SW480 (cell line): ENCODE results near the gene ATP2A1.
"Not testable (repeated sequence)": the region's sequence is repeated elsewhere in the genome, so short reads cannot be mapped to it uniquely, and the experiment has no call there.

Experiments used
- DNase-seq: peaks from one replicate; pipeline ENCODE4 v3.0.0-alpha.2; 2016; ENCODE audit warnings: low spot score

ATP2A1 gene

DNA sequence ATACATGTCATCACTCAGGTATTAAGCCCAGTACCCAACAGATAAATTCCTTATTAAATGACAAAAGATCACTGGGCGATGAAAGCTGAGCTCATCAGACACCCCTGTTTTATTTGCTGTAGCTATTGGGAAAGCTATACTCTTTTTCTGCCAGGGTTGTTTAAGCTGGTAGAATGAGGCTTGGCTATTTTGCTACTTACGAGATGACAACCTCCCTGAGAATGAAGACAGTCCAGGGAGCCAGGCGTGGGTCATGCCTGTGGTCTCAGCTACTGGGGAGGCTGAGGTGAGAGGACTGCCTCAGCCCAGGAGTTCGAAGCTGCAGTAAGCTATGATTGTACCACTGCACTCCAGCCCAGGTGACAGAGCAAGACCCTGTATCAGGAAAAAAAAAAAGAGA lies 19.0 kb upstream of the ATP2A1 start:
- DNase-seq, result no peak

DNA sequence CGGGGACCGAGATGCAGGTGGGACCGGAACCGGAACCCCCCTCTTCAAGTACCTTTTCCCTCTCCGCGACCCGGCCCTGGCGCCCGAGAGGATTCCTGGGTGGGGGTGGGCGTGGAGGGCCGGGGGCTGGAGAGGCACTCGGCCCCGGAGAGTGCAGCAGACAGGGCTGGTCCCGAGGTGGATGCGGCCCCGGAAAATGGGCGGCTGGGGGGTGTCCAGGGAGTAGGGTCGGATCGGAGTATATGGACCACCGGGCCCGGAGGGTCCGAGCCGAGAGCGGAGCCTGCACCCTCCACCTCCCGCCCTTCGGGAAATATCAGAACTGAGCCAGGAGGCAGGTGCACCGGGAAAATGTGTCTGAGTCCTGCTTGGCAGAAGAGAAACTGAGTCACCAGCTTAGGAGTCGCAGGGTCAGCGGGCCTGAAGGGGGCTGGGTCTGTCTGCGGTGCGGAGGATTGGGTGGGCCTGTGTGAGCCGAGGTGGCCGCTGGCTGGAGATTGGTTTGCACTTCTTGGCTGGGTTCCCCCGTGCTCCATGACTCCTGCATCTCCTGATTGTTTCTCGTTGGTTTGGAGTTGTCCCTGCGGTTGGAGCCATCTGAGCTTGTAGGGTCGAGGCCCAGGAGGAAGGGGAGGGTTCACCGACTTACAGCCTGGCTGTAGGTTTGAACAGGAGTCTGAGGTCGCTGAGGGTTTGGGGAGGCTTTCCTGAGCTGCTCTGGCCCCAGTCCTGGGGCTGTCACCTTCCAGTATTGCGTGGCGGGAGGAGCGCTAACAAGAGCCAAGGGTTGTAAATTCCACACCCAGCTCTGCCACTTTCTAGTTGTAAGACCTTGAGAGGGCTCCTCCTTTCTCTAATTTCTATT lies 14.1 kb upstream of the ATP2A1 start:
- DNase-seq, result no peak

DNA sequence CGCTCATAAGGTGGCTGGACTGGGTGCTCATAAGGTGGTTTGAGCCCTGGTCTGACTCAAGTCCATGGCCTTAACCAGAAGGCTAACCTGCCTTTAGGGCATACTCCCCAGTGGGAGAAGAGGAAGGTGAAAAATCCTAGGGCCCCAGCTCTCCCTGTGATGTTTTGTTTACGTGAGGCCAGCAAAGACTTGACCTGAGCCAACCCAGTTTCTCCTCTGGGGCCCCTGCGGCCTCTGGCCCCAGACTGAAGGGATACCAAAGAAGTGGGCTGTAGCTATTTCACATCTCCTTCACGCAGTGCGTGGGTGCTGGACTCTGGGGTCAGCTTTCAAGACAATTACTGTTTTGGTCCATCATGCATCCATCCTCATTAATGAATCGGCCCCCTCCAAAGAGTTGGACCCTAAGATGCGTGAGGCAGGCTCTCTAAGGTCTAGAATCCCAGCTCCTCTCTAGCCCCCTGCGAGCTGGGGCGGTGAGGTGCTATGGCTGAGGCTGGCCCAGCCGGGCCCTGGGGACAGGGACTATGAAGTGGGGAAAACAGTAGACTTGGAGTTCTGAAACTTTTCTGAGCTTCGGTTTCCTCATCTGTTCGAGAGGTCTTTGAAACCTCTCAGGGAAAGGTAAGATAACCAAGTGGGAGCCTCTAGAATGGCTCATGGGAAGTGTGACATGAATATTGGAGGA lies 13.1 kb upstream of the ATP2A1 start:
- DNase-seq, result no peak

DNA sequence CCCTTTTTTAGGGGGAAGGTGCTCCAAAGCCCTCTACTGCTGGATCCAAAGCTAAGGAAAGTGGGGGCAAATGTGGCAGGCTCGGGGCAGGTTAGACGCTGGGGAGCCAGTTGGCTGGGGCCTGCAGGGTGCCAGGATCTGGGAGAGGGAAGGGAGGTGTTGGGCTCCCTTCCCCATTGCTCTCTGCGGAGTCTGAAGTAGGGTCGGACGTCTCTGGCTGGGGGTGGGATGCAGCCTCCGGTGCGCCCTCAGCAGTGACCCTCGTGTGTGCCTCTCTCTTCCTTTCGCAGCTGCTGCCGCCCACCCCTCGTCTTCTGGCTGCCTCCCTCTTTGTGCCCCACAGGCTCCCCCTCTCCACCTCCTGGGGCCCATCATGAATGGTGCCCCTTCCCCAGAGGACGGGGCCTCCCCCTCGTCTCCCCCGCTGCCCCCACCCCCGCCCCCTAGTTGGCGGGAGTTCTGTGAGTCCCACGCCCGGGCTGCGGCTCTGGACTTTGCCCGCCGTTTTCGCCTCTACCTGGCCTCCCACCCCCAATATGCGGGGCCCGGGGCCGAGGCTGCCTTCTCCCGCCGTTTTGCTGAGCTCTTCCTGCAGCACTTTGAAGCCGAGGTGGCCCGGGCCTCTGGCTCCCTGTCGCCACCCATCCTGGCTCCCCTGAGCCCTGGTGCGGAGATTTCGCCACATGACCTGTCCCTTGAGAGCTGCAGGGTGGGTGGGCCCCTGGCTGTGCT lies 12.4 kb upstream of the ATP2A1 start:
- no peak for DNase-seq

DNA sequence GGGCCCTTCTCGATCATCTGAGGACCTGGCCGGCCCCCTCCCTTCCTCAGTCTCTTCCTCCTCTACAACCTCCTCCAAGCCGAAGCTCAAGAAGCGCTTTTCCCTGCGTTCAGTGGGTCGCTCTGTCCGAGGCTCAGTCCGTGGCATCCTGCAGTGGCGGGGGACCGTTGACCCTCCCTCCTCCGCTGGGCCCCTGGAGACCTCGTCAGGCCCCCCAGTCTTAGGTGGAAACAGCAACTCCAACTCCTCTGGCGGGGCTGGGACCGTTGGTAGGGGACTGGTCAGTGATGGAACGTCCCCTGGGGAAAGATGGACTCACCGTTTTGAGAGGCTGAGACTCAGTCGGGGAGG lies 11.9 kb upstream of the ATP2A1 start:
- DNase-seq, result no peak

DNA sequence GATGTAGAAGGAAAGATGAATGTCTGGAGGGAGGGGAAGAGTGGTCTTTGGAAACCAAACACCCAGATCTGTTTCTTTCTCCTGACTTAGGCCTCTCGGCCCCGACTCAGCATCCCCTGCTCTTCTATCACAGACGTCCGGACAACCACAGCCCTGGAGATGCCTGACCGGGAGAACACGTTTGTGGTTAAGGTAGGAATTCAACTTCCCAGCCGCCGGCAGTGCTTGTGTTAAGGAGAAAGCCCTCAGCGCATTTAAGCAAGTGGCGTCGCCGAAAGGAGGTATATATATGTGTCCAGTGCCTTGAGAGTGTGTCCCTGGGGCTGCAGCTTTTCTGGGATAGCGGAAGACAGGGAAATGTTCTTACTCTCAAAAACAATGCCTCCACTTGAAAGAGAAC lies 11.0 kb upstream of the ATP2A1 start:
- DNase-seq, result no peak

DNA sequence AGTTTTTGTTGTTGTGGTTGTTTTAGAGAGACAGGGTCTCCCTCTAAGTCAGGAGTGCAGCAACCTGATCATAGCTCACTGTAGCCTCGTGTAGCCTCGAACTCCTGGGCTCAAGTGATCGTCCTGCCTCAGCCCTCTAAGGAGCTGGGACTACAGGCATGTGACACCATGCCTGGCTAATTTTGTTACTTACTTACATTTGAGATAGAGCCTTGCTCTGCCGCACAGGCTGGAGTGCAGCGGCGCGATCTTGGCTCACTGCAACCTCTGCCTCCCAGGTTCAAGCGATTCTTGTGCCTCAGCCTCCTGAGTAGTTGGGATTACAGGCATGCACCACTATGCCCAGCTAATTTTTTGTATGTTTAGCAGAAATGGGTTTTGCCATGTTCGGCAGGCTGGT lies 10.6 kb upstream of the ATP2A1 start:
- DNase-seq, result not testable (repeated sequence)

DNA sequence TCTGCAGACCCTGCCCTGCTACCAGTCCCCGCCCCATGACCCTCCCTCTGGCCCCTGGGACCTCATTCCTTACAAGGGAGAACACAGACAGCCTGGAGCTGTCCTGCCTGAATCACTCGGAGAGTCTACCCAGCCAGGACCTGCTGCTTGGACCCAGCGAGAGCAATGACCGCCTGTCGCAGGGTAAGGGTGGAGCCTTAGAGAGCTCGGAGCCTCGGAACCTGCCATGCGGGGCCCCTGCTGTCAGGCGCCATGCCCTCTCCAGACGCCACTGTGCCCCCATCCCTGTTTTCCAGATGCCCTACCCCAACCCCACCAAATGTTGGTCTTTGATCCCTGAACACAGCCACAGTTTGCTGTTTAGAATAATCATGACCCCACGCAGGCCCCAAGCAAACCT lies 9.1 kb upstream of the ATP2A1 start:
- DNase-seq, result no peak

DNA sequence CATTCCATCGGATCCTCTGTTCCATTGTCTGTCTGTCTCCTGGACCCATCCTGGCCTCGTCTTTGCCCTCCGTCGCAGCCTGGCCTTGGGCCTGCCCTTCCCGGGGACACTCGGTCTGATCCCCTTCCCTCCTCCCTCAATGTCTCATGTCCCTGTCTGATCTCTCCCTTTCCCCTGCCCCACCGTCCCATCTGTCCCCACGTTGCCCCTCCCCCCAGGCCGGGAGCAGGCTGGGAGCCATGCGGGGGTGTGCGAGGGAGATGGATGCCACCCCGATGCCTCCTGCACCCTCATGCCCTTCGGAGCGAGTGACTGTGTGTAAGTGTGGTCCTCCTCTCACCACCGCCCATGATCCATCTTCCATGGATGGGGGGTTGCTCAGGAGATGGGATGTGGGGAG lies 5.3 kb upstream of the ATP2A1 start:
- no peak for DNase-seq

DNA sequence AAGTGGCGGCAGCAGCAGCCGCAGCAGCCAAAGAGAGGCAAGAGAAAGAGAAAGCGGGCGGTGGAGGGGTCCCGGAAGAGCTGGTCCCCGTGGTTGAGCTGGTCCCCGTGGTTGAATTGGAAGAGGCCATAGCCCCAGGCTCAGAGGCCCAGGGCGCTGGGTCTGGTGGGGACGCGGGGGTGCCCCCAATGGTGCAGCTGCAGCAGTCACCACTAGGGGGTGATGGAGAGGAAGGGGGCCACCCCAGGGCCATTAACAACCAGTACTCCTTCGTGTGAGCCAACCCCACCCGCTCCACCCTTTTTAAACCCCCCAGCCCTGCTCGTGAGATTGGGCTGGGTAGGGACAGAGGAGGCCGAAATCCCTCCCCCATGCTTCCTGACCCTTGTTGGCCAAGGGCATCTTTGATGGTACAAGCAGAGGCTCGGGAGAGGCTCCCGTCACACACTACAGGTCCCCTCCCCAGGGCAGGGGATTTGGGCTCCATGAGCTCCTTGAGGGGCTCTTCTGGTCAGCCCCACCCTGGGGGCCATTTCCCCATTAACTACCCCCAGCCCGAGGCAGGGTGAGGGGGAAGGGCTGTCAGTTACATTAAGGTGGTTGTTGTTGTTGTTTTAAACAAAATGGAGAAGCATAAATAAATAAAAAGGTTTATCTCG lies 4.6 kb upstream of the ATP2A1 start:
- DNase-seq, result no peak

DNA sequence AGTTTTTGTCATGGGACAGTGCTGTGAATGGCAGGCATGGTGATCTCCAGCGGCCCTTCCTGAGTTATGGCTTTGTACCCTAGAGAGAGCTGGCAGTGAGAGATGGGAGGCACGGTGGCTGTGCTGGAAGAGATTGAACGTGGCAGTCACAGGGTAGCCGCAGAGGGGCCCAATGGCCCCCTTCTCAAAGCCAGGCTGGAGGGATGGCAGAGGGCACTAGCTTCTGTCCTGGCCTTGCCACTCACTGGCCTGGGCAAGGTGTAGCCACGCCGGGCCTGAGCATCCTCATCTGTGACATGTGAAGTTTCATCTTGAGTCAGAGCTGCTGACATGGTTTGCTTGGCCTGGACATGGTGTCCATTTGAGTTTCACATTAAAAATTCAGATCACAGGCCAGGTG lies 3.9 kb upstream of the ATP2A1 start:
- no peak for DNase-seq

DNA sequence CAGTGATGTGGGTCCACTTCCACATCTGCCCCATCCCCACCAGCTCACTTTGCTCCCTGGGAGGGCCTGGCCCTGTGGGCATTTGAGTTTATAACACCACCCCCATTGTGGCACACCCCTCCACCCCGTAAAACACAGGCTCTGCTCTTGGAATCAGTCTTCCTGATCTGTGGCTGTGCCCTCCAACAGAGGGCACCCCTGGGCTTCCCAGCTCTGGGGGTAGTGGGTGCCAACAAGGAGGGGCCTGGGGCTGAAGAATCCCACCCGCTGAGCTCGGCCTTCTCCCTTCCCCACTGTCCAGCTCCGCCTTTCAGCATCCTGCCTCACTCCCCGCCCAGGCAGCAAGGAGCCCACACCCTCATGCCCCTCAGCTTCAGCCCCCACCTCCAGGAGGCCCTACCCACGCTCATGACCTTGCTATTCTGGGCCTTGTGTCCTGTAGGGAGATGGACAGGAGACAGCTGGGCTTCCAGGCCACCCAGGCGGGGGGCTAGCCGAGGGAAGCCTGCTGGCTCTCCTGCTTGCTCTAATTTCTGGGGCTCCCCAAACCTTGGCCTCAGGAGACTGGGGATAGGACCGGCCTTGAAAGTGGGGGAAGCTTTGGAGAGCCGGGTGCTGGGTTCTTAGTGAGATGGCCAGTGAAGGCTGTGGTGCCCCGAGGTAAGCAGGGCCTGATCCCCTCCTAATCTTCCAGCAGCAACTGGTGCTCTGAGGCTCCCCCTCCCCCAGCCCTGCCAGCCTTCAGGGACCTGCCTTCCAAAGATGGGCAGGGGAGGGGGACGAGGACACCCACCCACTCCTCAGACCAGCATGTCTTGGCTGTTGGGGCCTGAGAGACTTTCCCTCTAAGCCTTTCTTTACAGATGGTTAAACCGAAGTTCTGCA lies 2.9 kb upstream of the ATP2A1 start:
- DNase-seq, result no peak

DNA sequence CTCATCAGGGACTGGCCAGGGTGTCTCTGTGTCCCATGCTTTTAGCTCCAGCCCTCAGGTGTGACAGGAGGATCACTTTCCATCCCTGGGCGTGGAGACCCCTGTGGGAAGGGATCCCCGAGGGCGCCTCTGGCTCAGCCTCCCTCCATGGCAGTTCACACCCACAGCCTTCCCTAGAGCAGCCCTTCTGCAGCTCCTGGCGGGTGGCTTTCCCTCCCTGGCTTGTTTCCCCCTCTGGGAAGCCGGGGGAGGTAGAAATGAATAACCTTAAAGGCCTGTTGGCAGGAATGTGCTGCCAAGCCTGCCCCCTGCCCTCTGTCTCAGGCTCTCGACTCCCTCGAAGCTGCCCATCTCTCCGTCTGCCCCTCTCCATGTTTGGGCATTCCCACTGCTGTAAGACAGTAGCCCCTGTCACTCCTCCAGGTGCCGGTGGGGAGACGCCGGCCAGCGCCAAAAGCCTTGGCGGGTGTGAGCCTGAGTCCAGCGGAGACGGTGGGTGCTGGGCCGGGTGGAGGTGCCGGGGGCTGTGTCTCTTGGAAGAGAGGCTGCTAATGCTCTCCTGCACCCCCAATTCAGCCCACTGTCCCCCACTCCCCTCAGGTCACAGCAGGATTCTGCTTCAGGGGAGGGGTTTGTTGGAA lies 2.1 kb upstream of the ATP2A1 start:
- no peak for DNase-seq

DNA sequence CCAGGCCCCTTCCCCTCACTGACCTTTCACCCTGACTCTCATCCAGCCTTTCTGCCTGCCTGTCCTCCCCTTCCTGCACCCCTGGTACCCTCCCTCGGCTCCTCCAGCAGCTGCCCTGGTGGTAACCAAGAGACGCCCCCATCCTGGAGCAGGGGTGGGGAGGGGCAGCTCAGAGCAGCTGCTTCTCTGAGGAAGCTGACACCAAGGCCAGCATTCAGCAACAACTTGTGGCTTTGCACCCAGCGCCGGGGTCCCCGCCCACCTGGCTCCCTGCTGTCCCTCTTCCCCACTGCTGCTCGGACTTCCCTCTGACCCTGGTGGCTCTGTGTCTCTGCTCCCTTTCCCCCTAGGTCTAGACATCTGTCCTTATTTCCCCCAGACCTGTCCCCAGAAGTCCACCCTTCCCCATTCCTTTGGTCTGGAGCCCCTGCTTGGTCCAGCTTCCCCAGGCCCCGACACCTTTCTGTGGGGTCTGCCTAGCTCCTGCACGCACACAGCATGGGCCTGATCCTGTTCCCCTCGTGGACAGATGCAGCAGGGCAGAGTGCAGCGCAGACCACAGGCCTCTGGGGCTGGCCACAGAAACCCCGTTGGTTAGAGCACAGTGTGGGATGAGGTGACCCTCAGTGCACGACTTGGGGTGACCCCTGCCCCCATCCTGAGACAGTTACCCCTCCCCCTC lies 1.2 kb upstream of the ATP2A1 start:
- DNase-seq, result no peak

DNA sequence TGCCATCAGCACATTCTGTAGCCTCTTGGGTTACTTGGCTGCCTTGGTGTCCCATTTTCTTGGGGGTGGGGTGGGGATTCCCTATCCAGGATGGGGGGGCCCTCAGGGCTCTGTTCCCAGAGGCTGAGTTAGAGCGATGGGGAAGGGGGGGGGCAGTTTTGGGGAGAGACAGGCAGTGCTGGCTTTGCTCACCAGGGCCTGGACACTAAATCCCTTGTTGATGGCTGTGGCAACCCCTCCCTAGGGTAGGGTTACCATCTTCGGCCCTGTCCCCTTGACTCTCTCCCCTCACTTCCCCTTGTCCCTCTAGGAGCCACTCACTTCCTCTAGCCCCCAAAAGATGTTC lies 660 bp upstream of the ATP2A1 start:
- DNase-seq, result no peak

DNA sequence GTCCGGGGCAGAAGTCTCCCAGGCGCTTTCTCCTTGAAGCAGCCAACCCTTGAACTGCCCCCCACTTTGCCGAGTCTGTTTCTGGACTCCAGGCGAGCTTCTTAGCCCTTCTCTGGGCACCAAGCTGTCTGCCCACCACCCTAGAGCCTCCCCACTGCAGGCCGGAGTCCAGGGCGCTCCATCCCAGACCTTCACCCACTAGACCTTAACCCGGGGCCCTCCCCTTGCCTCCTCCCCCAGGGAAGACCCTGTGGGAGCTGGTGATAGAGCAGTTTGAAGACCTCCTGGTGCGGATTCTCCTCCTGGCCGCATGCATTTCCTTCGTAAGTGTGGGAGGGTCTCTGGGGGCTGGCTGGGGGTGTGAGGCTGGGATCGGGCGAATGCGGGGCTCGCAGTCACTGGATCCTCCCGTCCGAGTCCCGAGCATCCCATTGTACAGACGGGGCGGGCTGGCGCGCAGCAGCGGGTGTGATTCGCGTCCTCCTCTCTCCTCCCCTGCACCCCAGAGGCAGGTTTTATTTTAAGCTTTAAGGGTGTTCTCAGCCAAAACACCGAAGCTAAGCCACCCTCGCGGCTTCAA lies 1.1 kb downstream of the ATP2A1 start:
- no peak for DNase-seq

DNA sequence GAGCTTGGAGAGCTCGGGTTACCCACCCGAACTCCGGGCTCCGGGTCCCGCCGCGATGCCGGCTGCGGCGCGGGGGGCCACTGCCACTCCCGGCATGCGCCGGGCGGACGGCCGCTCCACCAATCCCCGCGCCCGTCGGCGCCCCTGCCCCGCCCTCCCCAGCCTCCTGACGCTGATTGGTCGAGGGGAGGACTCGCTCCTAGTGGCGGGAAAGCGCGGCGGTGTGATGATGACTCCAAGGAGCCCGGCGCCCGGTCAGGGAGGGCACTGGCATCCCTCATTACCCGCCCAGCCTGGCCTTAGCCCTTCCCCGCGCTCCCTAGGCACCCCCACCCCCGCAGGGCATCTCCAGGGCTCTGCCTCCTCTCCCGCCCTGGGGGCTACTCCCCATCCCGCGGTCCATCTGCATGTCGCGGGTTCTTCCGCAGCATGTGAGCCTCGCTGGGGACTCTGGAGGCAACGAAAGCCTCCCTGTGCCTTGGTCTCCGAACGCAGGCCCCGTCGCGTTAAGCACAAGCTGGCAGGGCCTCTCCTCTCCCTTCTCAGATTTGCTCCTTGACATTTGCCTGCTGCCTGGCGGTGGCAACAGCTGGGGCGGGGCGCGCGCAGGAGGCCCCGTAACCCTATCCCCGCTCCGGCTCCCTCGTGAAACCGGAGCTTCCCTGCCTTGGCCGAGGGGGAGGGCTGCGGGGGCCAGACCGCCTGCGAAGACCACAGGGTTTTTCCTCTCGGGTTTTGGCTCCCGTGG lies 1.7 kb downstream of the ATP2A1 start:
- peak; percentile 74 for DNase-seq

DNA sequence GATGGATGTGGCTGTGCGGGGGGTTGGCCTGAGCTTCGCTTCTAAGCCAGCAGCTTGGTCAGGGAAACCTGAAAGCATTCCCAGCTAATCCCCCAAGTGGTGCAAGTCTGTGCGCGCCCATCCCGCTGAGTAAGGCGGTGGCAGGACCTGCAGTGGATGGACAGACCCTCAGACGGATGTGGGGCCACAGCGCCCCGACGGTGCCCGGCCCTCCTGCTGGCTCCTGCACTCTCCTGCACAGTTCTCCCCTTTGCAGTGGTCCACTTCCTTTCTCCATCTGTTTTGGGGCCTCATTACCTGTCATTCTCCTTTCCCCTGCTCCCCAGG lies 2.3 kb downstream of the ATP2A1 start:
- no peak for DNase-seq

DNA sequence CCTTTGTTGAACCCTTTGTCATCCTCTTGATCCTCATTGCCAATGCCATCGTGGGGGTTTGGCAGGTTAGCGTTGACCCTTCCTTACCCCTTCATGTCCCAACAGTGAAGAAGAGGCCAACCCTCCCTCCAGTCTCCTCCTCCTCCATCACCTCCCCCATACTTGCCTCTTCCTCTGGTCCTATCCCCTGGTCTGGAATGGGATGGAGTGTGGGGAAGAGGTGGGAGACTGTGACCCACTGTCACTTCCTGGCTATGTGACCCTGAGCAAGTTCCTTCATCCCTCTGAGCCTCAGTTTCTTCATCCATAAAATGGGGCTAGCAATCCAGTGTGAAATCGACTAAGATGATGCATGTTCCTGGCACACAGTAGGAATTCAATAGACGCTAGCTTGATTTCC lies 2.7 kb downstream of the ATP2A1 start:
- no peak for DNase-seq

DNA sequence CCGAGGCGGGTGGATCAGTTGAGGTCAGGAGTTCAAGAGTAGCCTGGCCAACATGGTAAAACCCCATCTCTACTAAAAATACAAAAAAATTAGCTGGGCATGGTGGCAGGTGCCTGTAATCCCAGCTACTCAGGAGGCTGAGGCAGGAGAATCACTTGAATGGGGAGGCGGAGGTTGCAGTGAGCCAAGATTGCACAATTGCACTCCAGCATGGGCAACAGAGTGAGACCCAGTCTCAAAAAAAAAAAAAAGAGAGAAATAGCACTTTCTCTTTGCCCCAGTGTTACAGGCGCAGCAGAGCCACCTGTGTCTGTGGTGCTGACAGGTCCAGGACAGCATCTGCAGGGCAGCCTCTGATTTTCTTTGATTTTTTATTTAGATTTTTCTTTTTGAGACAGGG lies 3.3 kb downstream of the ATP2A1 start:
- not testable (repeated sequence) for DNase-seq
